ENCODE measurements around the gene ANTXR2. TPM values are rescaled to one million over a fixed set of nuclear protein-coding genes. Genes with fewer than 3 reads are reported as not detected.

Gene ANTXR2
- total and polyA plus RNA-seq, 2 of the 13 experiments (the other 11 are each of a cell fraction or from before 2014, with no cell fraction given) = 4.6 to 14.5 TPM

- in situ Hi-C loops (cut with HindIII; ENCODE audit: extremely low pct_ligation_motif_present, low pct_unique_long_range_greater_than_20kb) (no loop called here), intact Hi-C loops (cut with micrococcal nuclease; ENCODE audit: unreplicated experiment) (no loop called here)
- no peaks in the 10 kb centered on the region for H3K27me3 ChIP-seq (ENCODE audit: control insufficient read depth in 1 of 2, insufficient read depth in 2 of 2, low read length in 2 of 2)
- H3K9me3 ChIP-seq (ENCODE audit: low read length) = no peaks in the 10 kb centered on the region
- DNase-seq (ENCODE audit: low spot score) (no peak), FAIRE-seq (no peak), ATAC-seq (no peak)
- WGBS (ENCODE audit: low lambda C conversion rate) = 0% methylated on average over 3 of the region's 3 CpGs
- no peaks in the 10 kb centered on the region for H4K20me1 ChIP-seq (ENCODE audit: insufficient read depth, low read length)
- POLR2A ChIA-PET = no interaction called here
- no peak overlapping the region for H3K4me2 ChIP-seq (ENCODE audit: low read depth, low read length)
- H3K27ac ChIP-seq (ENCODE audit: extremely low read length, insufficient read depth, low read length) = no peak overlapping the region
- H3K4me1 ChIP-seq (ENCODE audit: insufficient read depth, low read length) = no peaks in the 10 kb centered on the region
- no peak overlapping the region for H3K4me3 ChIP-seq (replicated peaks in 1 of 3; ENCODE audit: insufficient read depth in 1 of 3, low read depth in 2 of 3, low read length in 3 of 3)
- H3K79me2 ChIP-seq (ENCODE audit: insufficient read depth, low read length) = no peaks in the 10 kb centered on the region
- no peak overlapping the region for H3K9ac ChIP-seq (ENCODE audit: insufficient read depth, low read depth, low read length)
- no peaks in the 10 kb centered on the region for H3K36me3 ChIP-seq (replicated peaks in 1 of 2; ENCODE audit: control insufficient read depth in 1 of 2, insufficient read depth in 2 of 2, low read length in 2 of 2)
- CTCF ChIA-PET (ENCODE audit: low intra/inter-chr PET ratio, low total read pairs) = no interaction called here
- no TSS peak for BruUV-seq (replicated peaks)
- H2AFZ ChIP-seq (ENCODE audit: low read length) = no peak overlapping the region
- TF ChIP-seq SP5 (CRISPR knock-in tag; IDR thresholded peaks at IDR 0.05; ENCODE audit: borderline replicate concordance, low read depth) (no peak), ZNF234 (CRISPR knock-in tag; conservative IDR thresholded peaks at IDR 0.05) (no peak), ZNF296 (CRISPR knock-in tag; conservative IDR thresholded peaks at IDR 0.05) (no peak), TBX3 (IDR thresholded peaks at IDR 0.05; ENCODE audit: borderline replicate concordance) (no peak), AHDC1 (CRISPR knock-in tag; IDR thresholded peaks at IDR 0.05; ENCODE audit: borderline replicate concordance) (no peak), TAF15 (IDR thresholded peaks at IDR 0.05; ENCODE audit: low read depth, low read length, poor library complexity, severe bottlenecking) (no peak), YEATS4 (CRISPR knock-in tag; IDR thresholded peaks at IDR 0.05; ENCODE audit: borderline replicate concordance) (no peak), CREB1 (IDR thresholded peaks at IDR 0.05) (no peak), CREB1 (CRISPR knock-in tag; IDR thresholded peaks at IDR 0.05) (no peak), GMEB1 (CRISPR knock-in tag; IDR thresholded peaks at IDR 0.05; ENCODE audit: borderline replicate concordance) (no peak), MTA1 (CRISPR knock-in tag; IDR thresholded peaks at IDR 0.05; ENCODE audit: borderline replicate concordance) (no peak), DMAP1 (CRISPR knock-in tag; IDR thresholded peaks at IDR 0.05) (no peak), ZNF576 (CRISPR knock-in tag; IDR thresholded peaks at IDR 0.05) (no peak), ZNF720 (CRISPR knock-in tag; IDR thresholded peaks at IDR 0.05) (no peak), FOXO4 (CRISPR knock-in tag; conservative IDR thresholded peaks at IDR 0.05) (no peak), RELA (CRISPR knock-in tag; IDR thresholded peaks at IDR 0.05) (no peak), DRAP1 (CRISPR knock-in tag; IDR thresholded peaks at IDR 0.05) (no peak), ZNF737 (CRISPR knock-in tag; IDR thresholded peaks at IDR 0.05; ENCODE audit: borderline replicate concordance) (no peak)
Observed at GRCh38 chr4:79862821-79863220, 210.2 kb downstream of the ANTXR2 start.

Measured in HepG2 (cell line).